GM18861 (cell line): ENCODE measurements around the gene TBC1D22A.

ENCODE experiments used
- ATAC-seq: cut with Tn5 transposase; IDR thresholded peaks from one replicate; pipeline ENCODE4 v1.9.1; 2021; ENCODE audit not compliant: unreplicated experiment

TBC1D22A gene

GRCh38 chr22:46947516-46948257 is 185.2 kb downstream of the TBC1D22A start:
- ATAC-seq = no peak

GRCh38 chr22:46948411-46949144 is 186.1 kb downstream of the TBC1D22A start:
- no peak for ATAC-seq

GRCh38 chr22:46951350-46951749 is 188.9 kb downstream of the TBC1D22A start:
- ATAC-seq = no peak

- no peak for ATAC-seq
These were observed 189.5 kb downstream of the TBC1D22A start for GRCh38 chr22:46951973-46952372.

GRCh38 chr22:46953968-46954765 is 191.7 kb downstream of the TBC1D22A start:
- ATAC-seq = no peak

GRCh38 chr22:46954781-46955180 is 192.3 kb downstream of the TBC1D22A start:
- ATAC-seq = no peak

GRCh38 chr22:46956498-46957215 is 194.2 kb downstream of the TBC1D22A start:
- ATAC-seq = no peak

- no peak for ATAC-seq
These were observed 195.1 kb downstream of the TBC1D22A start for GRCh38 chr22:46957521-46957920.

- ATAC-seq = no peak
These were observed 195.7 kb downstream of the TBC1D22A start for GRCh38 chr22:46958191-46958590.

- no peak for ATAC-seq
These were observed 196.2 kb downstream of the TBC1D22A start for GRCh38 chr22:46958658-46959057.

GRCh38 chr22:46959369-46959768 is 196.9 kb downstream of the TBC1D22A start:
- no peak for ATAC-seq

- ATAC-seq = no peak
These were observed 199.3 kb downstream of the TBC1D22A start for GRCh38 chr22:46961591-46962295.

- ATAC-seq = no peak
These were observed 200.0 kb downstream of the TBC1D22A start for GRCh38 chr22:46962406-46962805.

- no peak for ATAC-seq
These were observed 201.5 kb downstream of the TBC1D22A start for GRCh38 chr22:46963672-46964545.

- ATAC-seq = no peak
These were observed 202.5 kb downstream of the TBC1D22A start for GRCh38 chr22:46964773-46965550.

GRCh38 chr22:46965555-46966494 is 203.4 kb downstream of the TBC1D22A start:
- no peak for ATAC-seq

- no peak for ATAC-seq
These were observed 204.0 kb downstream of the TBC1D22A start for GRCh38 chr22:46966495-46966845.

- no peak for ATAC-seq
These were observed 204.4 kb downstream of the TBC1D22A start for GRCh38 chr22:46966846-46967245.
